HL-60 (cell line): ENCODE measurements around the gene VWA3B.

ENCODE experiments used
- DNase-seq, 2 experiments: peaks; one replicate each; pipeline ENCODE4 v3.0.0-alpha.2; 2010 to 2020; ENCODE audit warnings: low read depth in 1 of 2, low spot score in 1 of 2
- H3K27ac ChIP-seq: fragments of 250-450 bp; sonication (Bioruptor Pico); replicated peaks from 2 replicates; pipeline ENCODE4 v1.5.1; 2020; ENCODE audit warnings: mild to moderate bottlenecking, moderate library complexity
- H3K27me3 ChIP-seq: fragments of 250-450 bp; sonication (Bioruptor Pico); 2 replicates; pipeline ENCODE4 v1.5.1; 2021; ENCODE audit warnings: mild to moderate bottlenecking, moderate library complexity; ENCODE audit not compliant: insufficient read depth, poor library complexity, severe bottlenecking
- H3K4me3 ChIP-seq: replicated peaks from 2 replicates; pipeline ENCODE4 v1.5.1; 2011; ENCODE audit warnings: mild to moderate bottlenecking, control low read depth, low read length; ENCODE audit not compliant: insufficient read depth
- CTCF ChIP-seq: IDR thresholded peaks from one replicate; pipeline ENCODE4 v1.5.1; 2011; ENCODE audit warnings: low read length, control low read depth, inconsistent platforms; ENCODE audit not compliant: insufficient read depth
- GABPA ChIP-seq: IDR thresholded peaks from 2 replicates; pipeline ENCODE4 v1.6.1; 2012; ENCODE audit warnings: low read depth
- POLR2AphosphoS5 ChIP-seq: IDR thresholded peaks from 2 replicates; pipeline ENCODE4 v1.6.1; 2012; ENCODE audit warnings: low read depth
- REST ChIP-seq: IDR thresholded peaks from 2 replicates; pipeline ENCODE4 v1.6.1; 2012; ENCODE audit warnings: low read depth; ENCODE audit not compliant: insufficient replicate concordance
- SPI1 ChIP-seq: IDR thresholded peaks from 2 replicates; pipeline ENCODE4 v1.6.1; 2012; ENCODE audit warnings: low read depth, mild to moderate bottlenecking, borderline replicate concordance

The VWA3B gene

GRCh38 chr2:98356729-98357128 is 269.8 kb downstream of the VWA3B start:
- H3K27ac ChIP-seq, result no peak overlapping the region
- no peak for DNase-seq
- H3K4me3 ChIP-seq, result no peak overlapping the region
- TF ChIP-seq SPI1 (no peak), CTCF (no peak), POLR2AphosphoS5 (no peak), GABPA (no peak), REST (no peak)
- no peaks in the 10 kb centered on the region for H3K27me3 ChIP-seq

GRCh38 chr2:98357849-98358248 is 270.9 kb downstream of the VWA3B start:
- no peaks in the 10 kb centered on the region for H3K27me3 ChIP-seq
- DNase-seq, result no peak
- no peak overlapping the region for H3K27ac ChIP-seq
- no peak for TF ChIP-seq REST
- no peak overlapping the region for H3K4me3 ChIP-seq

- no peaks in the 10 kb centered on the region for H3K27me3 ChIP-seq
- H3K4me3 ChIP-seq, result no peak overlapping the region
- TF ChIP-seq SPI1 (no peak), CTCF (no peak), GABPA (no peak), POLR2AphosphoS5 (no peak), REST (no peak)
- DNase-seq, result no peak
- H3K27ac ChIP-seq, result no peak overlapping the region
These were observed 273.0 kb downstream of the VWA3B start for GRCh38 chr2:98359986-98360385.
